GM06990 (cell line): Measurements from ENCODE around the gene TUBB8.

Source experiments
- DNase-seq: peaks from one replicate; pipeline ENCODE4 v3.0.0-alpha.2; 2011; ENCODE audit not compliant: insufficient read length; ENCODE audit errors: extremely low read depth
- H3K27me3 ChIP-seq: replicated peaks from 2 replicates; pipeline ENCODE4 v1.6.0; 2011; ENCODE audit warnings: low read length; ENCODE audit not compliant: control insufficient read depth, insufficient read depth
- H3K36me3 ChIP-seq: 2 replicates; pipeline ENCODE4 v1.5.1; 2011; ENCODE audit warnings: low read length; ENCODE audit not compliant: control insufficient read depth, insufficient read depth
- H3K4me3 ChIP-seq: replicated peaks from 2 replicates; pipeline ENCODE4 v1.5.1; 2011; ENCODE audit warnings: low read depth, mild to moderate bottlenecking, control low read depth, low read length
- CTCF ChIP-seq: IDR thresholded peaks from 2 replicates; pipeline ENCODE4 v1.5.1; 2011; ENCODE audit warnings: low read length, control low read depth, mild to moderate bottlenecking, inconsistent platforms; ENCODE audit not compliant: insufficient read depth, poor library complexity, severe bottlenecking

Gene TUBB8

GRCh38 chr10:87177-88080 is 38.3 kb upstream of the TUBB8 start:
- no peak overlapping the region for H3K4me3 ChIP-seq
- no peaks in the 10 kb centered on the region for H3K36me3 ChIP-seq
- no peak for DNase-seq
- no peaks in the 10 kb centered on the region for H3K27me3 ChIP-seq
- TF ChIP-seq CTCF: no peak

- no peaks in the 10 kb centered on the region for H3K36me3 ChIP-seq
- TF ChIP-seq CTCF: no peak
- H3K27me3 ChIP-seq: no peaks in the 10 kb centered on the region
- no peak overlapping the region for H3K4me3 ChIP-seq
- DNase-seq: no peak
These were observed 36.9 kb upstream of the TUBB8 start for GRCh38 chr10:86031-86430.

GRCh38 chr10:85044-85443 is 35.9 kb upstream of the TUBB8 start:
- peaks cover 2% of the 10 kb centered on the region for H3K27me3 ChIP-seq
- no peaks in the 10 kb centered on the region for H3K36me3 ChIP-seq
- DNase-seq: no peak
- no peak overlapping the region for H3K4me3 ChIP-seq
- TF ChIP-seq CTCF: no peak

- no peak for TF ChIP-seq CTCF
These were observed 34.9 kb upstream of the TUBB8 start for GRCh38 chr10:83930-84530.

GRCh38 chr10:80477-81105 is 31.5 kb upstream of the TUBB8 start:
- no peak for DNase-seq
- no peak for TF ChIP-seq CTCF
- Histone ChIP-seq H3K36me3 (no peaks in the 10 kb centered on the region), H3K4me3 (no peak overlapping the region), H3K27me3 (peaks cover 4% of the 10 kb centered on the region)

More at GRCh38 chr10:83930-84530, 34.9 kb upstream of the TUBB8 start:
- H3K36me3 ChIP-seq: no peaks in the 10 kb centered on the region
- DNase-seq: no peak
- no peak overlapping the region for H3K4me3 ChIP-seq
- peaks cover 4% of the 10 kb centered on the region for H3K27me3 ChIP-seq
